Fibroblast of skin of abdomen (primary cell): ENCODE measurements around the gene MACROD1.

Experiments used
- DNase-seq: peaks from one replicate; pipeline ENCODE4 v3.0.0-alpha.2; 2013

The MACROD1 gene

GRCh38 chr11:64130618-64131017 is 35.3 kb downstream of the MACROD1 start:
- DNase-seq, result no peak

GRCh38 chr11:64129403-64129802 is 36.5 kb downstream of the MACROD1 start:
- DNase-seq, result no peak

DNA sequence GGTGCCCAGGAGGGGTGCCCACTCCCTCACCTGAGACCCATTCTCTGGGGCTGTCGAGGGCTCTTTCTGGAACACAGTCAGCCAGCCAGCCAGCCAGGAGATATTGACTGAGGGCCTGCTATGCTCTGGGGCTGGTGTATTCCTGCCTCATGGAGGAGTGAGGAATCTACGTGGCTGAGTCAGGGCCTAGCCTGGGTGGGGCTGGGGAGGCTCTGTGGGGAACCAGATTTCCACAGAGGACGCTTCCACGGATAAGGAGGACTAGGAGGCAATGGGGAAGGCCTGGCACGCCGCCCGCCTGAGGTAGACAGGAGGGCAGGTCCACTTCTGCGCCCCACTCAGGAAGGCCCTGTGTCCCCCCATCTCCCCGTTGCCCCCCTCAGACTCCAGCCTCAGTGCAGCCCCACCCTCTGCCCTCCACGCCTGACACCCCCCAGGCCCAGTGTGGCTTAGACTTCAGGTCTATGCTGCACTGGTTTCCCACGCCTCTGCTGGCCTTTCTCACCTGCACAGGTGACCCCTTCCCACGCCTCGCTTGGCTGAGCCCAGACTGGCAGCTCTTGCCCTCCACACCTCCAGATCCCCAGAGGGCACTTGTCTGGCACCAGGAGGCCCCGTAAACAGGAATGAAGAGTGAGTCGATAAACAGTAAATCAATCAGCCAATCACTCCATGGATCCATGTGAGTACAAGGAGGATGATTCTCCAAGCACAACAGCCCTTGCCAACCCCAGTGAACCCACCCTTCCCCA is 37.5 kb downstream of the MACROD1 start:
- DNase-seq, result no peak

DNA sequence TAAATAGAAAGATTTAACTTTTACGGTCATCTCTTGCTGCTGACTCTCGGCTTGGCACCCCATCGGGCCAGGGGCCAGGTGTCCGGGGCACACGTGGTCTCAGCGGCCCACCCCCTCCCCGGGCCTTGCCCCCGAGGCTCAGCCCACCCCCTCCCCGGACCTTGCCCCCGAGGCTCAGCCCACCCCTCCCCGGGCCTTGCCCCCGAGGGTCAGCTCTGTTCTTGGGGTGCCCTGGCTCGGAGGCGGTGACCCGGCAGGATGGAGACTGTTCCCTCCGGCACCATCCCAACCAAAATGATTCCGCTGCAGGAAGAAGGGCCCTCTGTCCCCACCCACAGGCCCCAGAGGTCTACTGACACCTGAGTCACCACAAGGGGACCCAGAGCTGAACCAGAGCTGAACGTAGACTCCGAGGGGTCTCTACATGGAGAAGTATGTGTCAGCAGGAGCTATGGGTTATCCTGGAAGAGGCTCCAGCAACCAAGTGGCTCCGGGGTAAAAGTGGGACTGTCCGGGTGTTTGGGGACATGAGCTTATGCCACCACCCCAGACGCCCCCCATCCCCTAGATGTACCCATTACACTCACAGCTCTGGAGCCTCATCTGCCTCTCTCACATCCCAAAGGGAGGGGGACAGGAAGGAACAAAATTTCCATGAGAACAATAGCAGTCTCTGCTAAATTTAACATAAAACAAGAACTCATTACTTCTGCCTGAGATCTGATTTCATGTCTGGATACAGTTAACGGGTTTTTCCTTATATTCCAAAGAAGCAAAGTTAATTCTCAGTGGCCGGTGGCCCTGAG is 38.4 kb downstream of the MACROD1 start:
- no peak for DNase-seq

DNA sequence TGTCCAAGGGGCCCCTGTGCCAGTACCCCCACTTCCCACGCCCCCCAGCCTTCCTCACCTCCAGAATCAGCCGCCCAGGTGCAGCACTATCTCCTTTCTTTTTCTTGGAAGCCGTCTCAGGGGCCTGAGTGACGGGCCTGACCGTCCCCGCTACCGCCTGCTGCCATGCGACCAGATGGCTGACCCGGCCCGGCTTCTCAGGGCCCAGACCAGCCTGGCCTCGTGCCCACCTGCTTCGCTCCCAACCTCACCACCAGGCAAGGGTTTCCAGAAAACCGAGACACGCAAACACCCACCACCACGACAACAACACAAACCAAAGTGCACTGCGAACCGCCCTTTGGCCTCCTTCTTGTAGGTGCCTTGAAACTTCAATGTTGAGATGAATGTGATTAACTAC is 39.1 kb downstream of the MACROD1 start:
- no peak for DNase-seq

GRCh38 chr11:64126371-64126770 is 39.5 kb downstream of the MACROD1 start:
- DNase-seq, result no peak

DNA sequence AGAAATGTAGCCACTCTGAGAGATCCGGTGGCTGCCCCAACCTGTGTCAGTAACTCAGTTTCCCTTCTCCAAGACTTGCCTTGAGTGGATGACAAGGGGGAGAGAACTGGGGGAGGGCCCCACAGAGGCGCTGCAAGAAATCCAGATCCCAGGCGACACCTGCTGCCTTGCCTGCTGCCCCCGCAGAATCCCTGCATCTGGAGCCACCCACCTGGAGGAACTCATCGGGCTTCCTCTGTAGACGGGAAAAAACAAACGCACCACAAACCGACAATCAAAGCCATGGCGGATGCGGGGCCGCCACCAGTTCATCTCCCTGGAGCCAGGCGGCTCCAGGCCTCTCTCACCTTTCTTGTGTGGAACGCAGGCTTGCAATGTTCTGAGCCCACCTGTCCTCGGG is 40.2 kb downstream of the MACROD1 start:
- no peak for DNase-seq

- no peak for DNase-seq
Measured at GRCh38 chr11:64124147-64124546, 41.8 kb downstream of the MACROD1 start.

DNA sequence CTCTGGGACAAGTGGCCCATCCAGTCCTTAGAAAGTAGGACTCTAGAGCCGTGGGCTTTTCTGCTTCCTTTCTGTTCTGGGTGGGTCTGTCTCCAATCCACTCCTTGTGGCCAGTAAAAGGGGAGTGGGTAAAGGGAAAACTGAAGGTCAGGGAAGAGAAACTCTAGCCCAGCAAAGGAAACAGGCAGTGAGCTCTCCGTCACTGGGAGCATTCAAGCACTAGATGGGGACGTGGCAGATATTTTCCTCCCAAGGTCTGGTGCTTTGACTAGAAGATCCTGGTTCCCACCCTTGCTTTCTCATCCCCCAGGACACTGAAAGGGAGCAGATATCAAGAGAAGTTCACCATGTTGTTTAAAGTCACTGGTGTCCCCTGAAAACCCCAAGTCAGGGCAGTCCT is 42.2 kb downstream of the MACROD1 start:
- no peak for DNase-seq

GRCh38 chr11:64122411-64123410 is 43.2 kb downstream of the MACROD1 start:
- no peak for DNase-seq

- DNase-seq, result peak; percentile 93
Measured at GRCh38 chr11:64121663-64122410, 44.1 kb downstream of the MACROD1 start.

GRCh38 chr11:64120951-64121569 is 44.9 kb downstream of the MACROD1 start:
- DNase-seq, result peak; percentile 30

GRCh38 chr11:64119700-64120099 is 46.2 kb downstream of the MACROD1 start:
- no peak for DNase-seq

DNA sequence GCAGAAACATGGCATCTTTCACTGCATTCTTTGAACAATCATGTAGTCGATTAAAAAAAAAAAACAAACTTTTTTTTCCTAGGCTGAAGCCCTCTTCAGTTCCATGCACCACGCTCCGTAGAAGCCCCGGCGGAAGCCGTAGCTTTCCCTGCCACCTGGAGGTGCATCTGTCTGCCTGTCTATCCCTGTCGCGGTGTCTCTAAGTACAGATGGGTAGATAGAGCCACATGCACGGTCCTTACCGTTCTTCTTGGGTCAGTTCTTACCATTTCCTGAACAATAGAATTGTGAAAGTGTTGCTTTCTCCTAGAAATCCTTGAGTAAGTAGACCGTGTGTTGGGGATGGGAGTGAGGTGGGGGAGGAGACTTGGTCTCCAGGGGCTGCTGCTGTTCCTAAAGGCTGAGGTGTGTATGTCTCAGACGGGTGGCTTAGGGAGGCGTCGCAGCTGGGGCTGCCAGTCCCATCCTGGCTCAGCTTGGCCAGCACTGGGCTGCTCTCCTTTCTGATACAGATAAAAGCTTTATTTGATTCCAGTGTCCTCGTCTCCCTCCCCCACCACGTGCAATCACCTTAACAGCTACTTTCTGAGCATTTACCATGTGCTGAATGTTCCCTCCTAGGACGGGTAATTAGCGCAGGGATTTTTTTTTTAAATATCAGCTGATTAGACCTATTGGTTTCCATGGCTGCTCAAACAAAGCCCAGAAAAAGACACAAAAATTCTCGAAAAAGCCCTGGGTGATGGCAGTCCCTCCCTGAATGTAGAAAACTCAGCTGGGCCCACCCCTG is 46.8 kb downstream of the MACROD1 start:
- DNase-seq, result no peak

GRCh38 chr11:64117763-64118459 is 48.0 kb downstream of the MACROD1 start:
- DNase-seq, result no peak

DNA sequence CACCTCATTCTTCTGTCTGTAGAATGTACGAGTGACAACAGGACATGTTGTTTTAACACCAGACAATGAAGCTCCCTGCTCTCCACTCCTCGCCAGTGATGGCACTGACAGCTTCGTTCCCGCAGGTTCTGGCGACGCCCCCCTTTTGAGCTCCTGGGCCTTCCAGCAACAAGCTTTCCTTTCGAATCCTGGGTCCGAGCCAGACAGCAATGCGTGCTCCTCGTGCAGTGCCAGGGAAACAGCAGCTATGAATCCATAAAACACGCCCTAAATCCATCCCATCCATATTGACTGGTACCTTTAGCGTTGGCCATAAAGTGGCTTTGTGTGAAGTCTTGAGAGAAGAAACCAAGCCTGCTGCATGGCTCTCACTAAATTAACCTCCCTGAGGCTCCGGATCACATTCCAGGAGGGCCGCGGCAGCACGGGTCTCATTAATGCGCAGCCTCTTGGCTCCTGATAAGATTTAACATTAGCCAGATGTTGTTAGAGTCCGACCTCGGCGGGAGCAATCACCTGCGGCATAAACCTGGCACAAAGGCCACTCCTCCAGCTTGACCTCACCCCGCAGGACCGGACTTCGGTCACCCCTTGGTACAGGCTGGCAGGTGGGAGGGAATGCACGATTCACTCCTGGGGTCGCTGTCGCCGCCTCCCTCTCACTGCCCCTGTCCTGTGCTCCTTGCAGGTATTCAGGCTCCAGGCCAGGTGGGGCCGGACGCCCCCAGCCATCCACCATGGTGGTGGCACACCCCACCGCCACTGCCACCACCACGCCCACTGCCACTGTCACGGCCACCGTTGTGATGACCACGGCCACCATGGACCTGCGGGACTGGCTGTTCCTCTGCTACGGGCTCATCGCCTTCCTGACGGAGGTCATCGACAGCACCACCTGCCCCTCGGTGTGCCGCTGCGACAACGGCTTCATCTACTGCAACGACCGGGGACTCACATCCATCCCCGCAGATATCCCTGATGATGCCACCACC is 50.1 kb downstream of the MACROD1 start:
- DNase-seq, result no peak

DNA sequence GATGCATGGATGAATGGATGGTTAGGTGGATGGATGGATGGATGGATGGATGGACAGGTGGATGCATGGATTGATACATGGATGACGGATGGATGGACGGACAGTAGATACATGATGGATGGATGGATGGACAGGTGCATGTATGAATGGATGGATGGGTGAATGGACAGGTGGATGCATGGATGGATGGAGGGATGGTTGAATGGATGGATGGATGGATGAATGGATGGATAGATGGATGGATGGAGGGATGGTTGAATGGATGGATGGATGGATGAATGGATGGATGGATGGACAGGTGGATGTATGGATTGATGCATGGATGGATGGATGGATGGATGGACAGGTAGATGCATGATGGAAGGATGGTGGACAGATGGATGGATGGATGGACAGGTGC is 51.7 kb downstream of the MACROD1 start:
- DNase-seq, result no peak

- DNase-seq, result no peak
Measured at GRCh38 chr11:64113462-64113780, 52.5 kb downstream of the MACROD1 start.
